Activated T-cell treated with anti-CD3 and anti-CD28 coated beads, Interleukin-2, amount 50 U/mL, for 4 hours (primary cell): ENCODE measurements around the gene PERM1. TPM values are rescaled to one million over a fixed set of nuclear protein-coding genes. Genes with fewer than 3 reads are reported as not detected.

Experiments used
- ATAC-seq, 2 donors: fragments of 200-7000 bp; cut with Tn5 transposase; one replicate each; pipeline ENCODE4 v1.10.0; 2021
- DNase-seq: peaks from one replicate; pipeline ENCODE4 v3.0.0-alpha.2; 2020
- H3K27me3 Mint-ChIP-seq: one replicate; pipeline ENCODE4 v1.8.0; 2021; ENCODE audit warnings: low read depth, mixed read lengths
- H3K36me3 Mint-ChIP-seq: one replicate; pipeline ENCODE4 v1.8.0; 2022; ENCODE audit warnings: mixed read lengths; ENCODE audit not compliant: insufficient read depth
- H3K4me1 Mint-ChIP-seq: one replicate; pipeline ENCODE4 v1.8.0; 2021; ENCODE audit warnings: low read depth, mixed read lengths
- H3K4me3 Mint-ChIP-seq: one replicate; pipeline ENCODE4 v1.8.0; 2021; ENCODE audit warnings: mild to moderate bottlenecking, moderate library complexity, mixed read lengths
- H3K9me3 Mint-ChIP-seq: one replicate; pipeline ENCODE4 v1.8.0; 2021; ENCODE audit warnings: mixed read lengths
- total RNA-seq, 3 donors: library from RNA; stranded (reverse); gene quantifications; one replicate each; pipeline ENCODE4 v1.2.1, GENCODE V29; 2021

PERM1 gene
- total RNA-seq, 3 donors from 2014 or later, result not detected

DNA sequence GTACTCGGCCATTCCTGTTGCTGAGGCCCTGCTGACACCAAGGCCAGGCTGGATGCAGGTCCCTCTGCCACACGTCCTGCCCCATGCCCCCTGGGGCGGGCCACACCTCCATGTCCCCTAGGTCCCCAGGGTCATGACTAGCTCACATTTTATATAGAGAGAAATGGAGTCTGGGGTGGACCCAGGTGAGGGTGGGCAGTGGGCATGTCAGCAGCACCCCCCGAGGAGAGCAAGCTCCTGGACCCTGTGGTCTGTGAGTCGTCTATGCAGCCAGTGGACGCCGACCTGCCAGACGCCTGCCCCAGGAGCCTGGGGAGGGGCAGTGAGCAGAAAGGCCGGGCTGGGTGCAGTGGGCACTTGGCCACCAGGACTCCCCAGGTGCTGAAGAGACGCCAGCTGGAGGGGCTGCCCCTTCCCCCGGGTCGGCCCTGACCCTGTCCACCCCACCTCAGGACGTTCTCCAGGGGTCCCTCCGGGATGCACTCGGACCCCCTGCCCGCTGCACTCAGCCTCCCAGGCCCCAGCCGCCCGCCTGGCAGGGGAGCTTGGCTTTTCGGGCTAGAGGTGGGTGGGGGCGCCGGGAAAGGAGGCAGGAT lies 42.3 kb downstream of the PERM1 start:
- peaks cover 45% of the 10 kb centered on the region for H3K27me3 Mint-ChIP-seq
- H3K4me1 Mint-ChIP-seq, result peaks cover 10% of the 10 kb centered on the region
- ATAC-seq (no peak), DNase-seq (no peak)
- H3K36me3 Mint-ChIP-seq, result peaks cover 3% of the 10 kb centered on the region
- no peaks in the 10 kb centered on the region for H3K9me3 Mint-ChIP-seq
- no peak overlapping the region for H3K4me3 Mint-ChIP-seq

DNA sequence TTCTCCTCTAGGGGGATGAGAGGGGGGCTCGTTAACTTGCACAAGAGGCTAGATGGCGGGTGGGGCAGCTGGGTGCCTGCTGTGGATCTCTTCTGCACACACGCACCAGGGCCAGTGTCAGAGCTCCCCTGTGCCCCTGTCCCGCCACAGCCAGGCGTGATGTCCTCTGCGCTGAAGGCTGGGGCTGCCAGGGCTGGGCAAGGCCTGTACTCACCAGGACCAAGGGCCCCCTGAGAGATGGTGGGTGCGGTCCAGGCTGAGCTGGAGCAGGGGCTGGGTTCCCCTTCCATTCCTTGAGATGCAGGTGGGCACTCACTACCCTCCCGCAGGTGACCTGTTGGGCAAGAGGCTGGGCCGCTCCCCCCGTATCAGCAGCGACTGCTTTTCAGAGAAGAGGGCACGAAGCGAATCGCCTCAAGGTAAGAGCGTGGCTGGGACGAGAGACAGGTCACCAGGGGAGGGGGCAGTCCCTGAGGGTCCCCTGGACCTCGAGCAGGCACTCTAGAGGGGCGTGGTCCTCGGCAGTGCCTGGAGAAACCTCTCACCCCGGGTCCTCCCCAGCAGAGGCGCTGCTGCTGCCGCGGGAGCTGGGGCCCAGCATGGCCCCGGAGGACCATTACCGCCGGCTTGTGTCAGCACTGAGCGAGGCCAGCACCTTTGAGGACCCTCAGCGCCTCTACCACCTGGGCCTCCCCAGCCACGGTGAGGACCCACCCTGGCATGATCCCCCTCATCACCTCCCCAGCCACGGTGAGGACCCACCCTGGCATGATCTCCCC lies 43.0 kb downstream of the PERM1 start:
- DNase-seq (no peak), ATAC-seq (no peak)
- Mint-ChIP-seq H3K27me3 (peaks cover 45% of the 10 kb centered on the region), H3K9me3 (no peaks in the 10 kb centered on the region), H3K36me3 (no peaks in the 10 kb centered on the region), H3K4me1 (peaks cover 10% of the 10 kb centered on the region), H3K4me3 (no peak overlapping the region)

DNA sequence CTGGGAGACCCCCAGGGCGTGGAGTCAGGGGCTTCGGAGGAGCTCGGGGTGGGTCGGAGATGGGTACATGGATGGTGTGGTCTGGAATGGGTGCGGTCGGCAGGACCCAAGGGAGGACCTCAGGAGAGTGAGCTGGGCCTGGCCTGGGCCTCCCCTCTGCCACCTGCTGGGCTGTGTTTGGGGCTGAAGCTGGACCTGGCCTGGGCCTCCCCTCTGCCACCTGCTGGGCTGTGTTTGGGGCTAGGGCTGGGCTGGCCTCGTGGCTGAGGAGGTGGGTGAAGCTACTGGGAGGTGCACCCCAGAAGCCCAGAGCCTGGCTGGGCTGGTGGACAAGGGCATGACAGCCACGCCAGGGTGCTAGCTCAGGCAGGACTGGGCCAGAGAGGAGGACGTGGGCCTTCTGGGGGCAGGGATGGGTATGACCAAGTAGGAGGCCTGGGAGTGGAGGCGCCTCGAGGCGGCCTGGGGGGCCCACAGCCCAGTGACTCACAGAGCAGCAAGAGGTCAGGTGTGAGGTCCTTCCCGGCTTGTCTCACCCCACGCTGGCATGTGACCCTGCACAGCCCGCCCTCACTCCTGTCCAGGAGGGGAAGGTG lies 43.7 kb downstream of the PERM1 start:
- Mint-ChIP-seq H3K9me3 (no peaks in the 10 kb centered on the region), H3K4me1 (peaks cover 10% of the 10 kb centered on the region), H3K36me3 (no peaks in the 10 kb centered on the region), H3K4me3 (no peak overlapping the region), H3K27me3 (peaks cover 50% of the 10 kb centered on the region)
- no peak for ATAC-seq
- no peak for DNase-seq

DNA sequence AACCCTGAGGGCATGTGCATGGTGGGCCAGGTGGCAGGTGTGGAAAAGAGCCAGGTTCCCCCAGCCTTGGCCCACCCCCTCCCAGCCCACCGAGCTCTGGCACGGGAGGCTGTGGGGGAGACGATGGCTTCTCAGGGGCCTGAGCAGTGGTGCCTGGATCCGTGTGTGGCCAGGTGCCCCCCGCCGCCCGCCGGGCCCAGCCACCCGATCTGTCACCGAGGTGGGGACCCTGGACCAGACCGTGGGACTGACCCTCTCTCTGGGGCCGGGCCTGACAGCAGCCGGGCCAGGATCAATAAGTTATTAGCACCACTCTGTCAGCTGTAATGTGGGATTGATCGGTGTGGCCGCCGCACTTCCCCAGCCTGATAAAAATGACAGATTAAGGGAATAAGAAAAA lies 44.4 kb downstream of the PERM1 start:
- no peaks in the 10 kb centered on the region for H3K36me3 Mint-ChIP-seq
- no peak overlapping the region for H3K4me3 Mint-ChIP-seq
- H3K27me3 Mint-ChIP-seq, result peaks cover 52% of the 10 kb centered on the region
- DNase-seq, result no peak
- H3K4me1 Mint-ChIP-seq, result peaks cover 10% of the 10 kb centered on the region
- no peak for ATAC-seq
- no peaks in the 10 kb centered on the region for H3K9me3 Mint-ChIP-seq

DNA sequence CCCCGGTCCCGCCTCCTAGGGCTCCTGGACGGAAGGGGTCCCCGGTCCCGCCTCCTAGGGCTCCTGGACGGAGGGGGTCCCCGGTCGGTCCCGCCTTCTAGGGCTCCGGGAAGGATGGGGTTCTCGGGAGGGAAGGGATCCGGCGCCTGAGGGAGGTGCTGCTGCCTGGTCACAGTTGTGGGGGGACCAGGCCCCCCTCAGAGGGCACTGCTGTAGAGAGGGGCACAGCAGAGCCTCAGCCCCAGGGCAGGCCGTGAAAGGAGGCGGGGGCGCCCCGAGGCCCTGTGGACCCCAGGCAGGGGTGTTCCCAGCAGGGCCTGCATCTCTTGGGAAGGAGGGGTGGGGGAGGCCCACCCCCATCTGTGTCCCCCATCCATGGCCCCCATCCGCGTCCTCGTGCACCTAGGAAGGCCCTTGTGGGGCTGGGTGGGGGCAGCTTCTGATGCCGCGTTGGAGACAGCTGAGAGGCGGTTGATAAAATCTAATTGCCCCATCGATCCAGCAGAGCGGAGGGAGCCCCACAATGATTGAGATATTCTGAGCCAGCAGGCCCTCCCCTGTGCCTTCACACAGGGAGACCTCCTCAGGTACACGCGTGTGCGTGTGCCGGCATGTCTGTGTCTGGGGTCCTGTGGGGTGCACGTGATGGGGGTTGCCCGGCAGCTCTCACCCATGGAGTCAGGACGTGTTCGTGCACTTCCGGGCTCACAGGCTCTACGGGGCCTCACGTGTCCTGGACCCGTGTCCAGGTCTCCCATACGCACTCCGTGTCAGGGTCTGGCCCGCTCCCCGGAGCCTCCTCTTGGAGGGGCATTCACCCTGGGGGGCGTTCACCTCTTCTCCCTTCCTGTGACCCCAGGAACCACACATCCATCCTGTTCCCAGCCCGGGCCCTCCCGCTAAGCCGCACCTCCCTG lies 45.3 kb downstream of the PERM1 start:
- ATAC-seq, result no peak
- H3K4me1 Mint-ChIP-seq, result peaks cover 10% of the 10 kb centered on the region
- H3K36me3 Mint-ChIP-seq, result no peaks in the 10 kb centered on the region
- no peak overlapping the region for H3K4me3 Mint-ChIP-seq
- no peaks in the 10 kb centered on the region for H3K9me3 Mint-ChIP-seq
- H3K27me3 Mint-ChIP-seq, result peaks cover 52% of the 10 kb centered on the region
- no peak for DNase-seq

DNA sequence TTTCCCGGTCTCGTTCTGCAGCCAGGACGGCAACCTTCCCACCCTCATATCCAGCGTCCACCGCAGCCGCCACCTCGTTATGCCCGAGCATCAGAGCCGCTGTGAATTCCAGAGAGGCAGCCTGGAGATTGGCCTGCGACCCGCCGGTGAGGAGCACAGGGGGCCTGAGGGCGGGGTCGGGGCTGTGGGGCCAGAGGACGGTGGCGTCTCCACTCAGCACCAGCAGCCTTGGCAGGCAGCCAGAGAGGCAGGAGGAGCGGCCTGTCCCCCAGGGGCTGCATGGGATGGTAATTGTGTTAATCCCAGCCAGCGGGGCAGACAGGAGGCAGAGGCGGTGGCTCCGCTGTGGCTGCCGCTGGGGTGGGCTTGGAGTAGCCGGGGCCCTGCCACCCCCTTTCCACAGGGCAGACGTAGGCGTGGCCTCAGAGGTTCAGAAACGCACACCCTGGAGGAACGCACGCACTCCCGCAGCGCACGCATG lies 46.1 kb downstream of the PERM1 start:
- Mint-ChIP-seq H3K9me3 (no peaks in the 10 kb centered on the region), H3K36me3 (no peaks in the 10 kb centered on the region), H3K4me3 (no peak overlapping the region), H3K27me3 (peaks cover 52% of the 10 kb centered on the region), H3K4me1 (peaks cover 7% of the 10 kb centered on the region)
- ATAC-seq (no peak), DNase-seq (no peak)

DNA sequence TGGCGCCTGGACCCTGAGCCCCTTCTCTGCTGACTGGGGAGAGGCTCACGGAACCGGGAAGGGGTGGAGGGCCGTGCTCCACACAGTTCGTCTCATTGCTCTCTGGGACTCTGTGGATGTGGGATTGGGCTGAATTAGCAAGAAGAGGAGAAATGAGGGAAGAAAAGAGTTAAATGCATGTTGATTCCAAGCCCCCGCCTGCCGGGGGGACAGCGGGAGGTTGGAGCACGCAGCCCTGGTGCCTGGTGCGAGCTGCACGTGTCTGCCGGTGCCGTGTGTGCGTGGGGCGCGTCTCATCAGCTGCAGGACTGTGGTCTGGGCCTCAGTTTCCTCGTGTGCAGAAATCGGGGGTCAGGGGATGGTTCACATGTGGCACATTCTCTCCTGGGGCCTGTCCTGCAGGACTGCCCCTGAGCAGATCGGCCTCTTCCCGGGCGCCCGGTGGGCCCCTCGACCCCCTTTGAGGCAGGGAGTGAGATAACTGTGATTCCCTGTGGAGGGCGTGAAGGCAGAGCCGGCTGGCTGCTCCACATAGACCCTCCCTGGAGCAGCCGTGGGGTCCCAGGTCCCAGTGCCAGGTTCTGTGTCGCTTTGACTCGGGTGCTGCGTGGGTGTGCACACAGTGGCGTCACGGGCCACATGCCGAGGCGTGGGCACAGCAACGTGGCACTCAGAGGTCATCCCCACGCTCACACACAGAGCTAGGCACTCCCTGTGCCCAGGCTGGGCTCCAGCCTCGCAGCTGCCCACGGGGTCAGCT lies 46.7 kb downstream of the PERM1 start:
- Mint-ChIP-seq H3K9me3 (no peaks in the 10 kb centered on the region), H3K4me1 (peaks cover 7% of the 10 kb centered on the region), H3K27me3 (peaks cover 49% of the 10 kb centered on the region), H3K4me3 (no peak overlapping the region), H3K36me3 (no peaks in the 10 kb centered on the region)
- ATAC-seq (no peak), DNase-seq (no peak)

DNA sequence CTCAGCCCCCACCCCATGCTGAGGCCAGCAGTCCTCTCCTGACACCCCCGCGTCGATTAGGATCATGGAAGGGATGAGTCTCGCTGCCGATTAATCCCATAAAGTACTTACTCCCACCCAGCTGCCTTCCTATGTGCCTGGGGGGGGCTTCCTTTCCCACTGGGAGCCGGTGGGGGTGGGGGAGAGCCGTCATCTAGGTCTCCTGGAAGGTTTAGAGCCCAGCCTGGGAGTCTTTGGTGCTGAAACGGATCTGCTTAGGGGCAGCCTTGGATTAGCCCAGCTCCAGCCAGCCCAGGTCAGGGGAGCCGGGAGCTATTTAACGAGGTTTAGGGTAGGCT lies 48.3 kb downstream of the PERM1 start:
- Mint-ChIP-seq H3K4me1 (peaks cover 5% of the 10 kb centered on the region), H3K27me3 (peaks cover 47% of the 10 kb centered on the region)

DNA sequence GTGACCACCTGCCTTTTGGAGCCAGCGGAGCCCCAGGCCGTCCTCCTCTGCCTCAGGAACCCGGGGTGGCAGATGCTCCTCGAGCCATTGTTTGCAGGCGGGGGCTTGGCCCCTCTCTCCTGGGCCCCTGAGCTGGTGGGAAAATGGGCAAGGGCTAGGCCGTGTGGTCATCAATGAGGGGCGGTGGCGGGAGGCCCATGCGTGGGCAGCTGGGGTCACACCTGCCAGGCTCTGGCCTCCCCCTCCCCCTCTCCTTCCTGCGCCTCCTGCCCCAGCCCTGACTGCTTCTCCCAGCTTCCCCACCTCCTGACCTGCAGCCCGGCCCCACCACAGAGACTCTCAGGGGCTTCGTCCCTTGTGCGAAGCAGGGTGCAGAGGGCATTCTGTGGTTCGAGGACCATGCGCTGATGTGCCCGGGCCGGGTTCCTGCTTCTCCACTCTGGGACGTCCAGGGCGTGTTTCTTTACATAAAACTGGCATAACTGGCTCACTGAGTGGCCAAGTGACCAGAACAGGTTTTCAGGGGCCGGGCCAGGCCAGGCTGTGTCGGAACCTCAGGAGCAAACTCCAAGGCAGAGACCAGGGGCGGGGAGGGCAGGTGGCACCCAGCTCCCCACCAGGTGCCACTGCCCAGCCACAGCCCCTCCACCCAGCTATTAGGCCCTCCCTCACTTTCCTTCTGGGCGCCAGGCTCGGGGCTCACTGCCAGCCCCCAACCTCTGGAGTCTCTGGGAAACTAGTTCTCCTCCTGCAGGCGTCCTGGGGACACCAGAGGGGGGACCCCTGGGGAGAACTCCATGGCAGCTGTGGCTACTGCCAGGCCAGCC lies 48.9 kb downstream of the PERM1 start:
- Mint-ChIP-seq H3K27me3 (peaks cover 43% of the 10 kb centered on the region), H3K9me3 (no peaks in the 10 kb centered on the region), H3K4me3 (no peak overlapping the region), H3K4me1 (peaks cover 5% of the 10 kb centered on the region), H3K36me3 (no peaks in the 10 kb centered on the region)
- DNase-seq (no peak), ATAC-seq (no peak)

More for the DNA sequence above, 48.3 kb downstream of the PERM1 start:
- no peak for ATAC-seq
- H3K9me3 Mint-ChIP-seq, result no peaks in the 10 kb centered on the region
- no peak overlapping the region for H3K4me3 Mint-ChIP-seq
- DNase-seq, result no peak
- no peaks in the 10 kb centered on the region for H3K36me3 Mint-ChIP-seq

DNA sequence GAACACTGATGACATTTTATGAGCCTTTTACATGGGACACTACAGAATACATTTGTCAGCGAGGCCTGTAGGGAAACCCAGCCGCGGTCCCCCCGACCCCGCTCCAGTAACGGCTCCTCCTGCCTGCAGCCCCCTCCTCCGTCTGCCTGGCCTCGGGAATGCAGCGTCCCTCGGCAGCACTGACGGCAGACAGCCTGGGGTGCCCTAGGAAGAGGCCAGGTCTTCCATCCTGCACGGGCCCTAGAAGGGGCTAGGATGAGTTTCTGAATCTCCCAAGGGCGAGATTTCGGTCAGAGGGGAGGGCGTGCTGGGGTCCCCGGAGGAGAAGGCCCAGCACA lies 49.8 kb downstream of the PERM1 start:
- H3K36me3 Mint-ChIP-seq, result no peaks in the 10 kb centered on the region
- no peak for ATAC-seq
- no peaks in the 10 kb centered on the region for H3K9me3 Mint-ChIP-seq
- peaks cover 45% of the 10 kb centered on the region for H3K27me3 Mint-ChIP-seq
- no peak for DNase-seq
- H3K4me1 Mint-ChIP-seq, result peaks cover 5% of the 10 kb centered on the region
- no peak overlapping the region for H3K4me3 Mint-ChIP-seq

DNA sequence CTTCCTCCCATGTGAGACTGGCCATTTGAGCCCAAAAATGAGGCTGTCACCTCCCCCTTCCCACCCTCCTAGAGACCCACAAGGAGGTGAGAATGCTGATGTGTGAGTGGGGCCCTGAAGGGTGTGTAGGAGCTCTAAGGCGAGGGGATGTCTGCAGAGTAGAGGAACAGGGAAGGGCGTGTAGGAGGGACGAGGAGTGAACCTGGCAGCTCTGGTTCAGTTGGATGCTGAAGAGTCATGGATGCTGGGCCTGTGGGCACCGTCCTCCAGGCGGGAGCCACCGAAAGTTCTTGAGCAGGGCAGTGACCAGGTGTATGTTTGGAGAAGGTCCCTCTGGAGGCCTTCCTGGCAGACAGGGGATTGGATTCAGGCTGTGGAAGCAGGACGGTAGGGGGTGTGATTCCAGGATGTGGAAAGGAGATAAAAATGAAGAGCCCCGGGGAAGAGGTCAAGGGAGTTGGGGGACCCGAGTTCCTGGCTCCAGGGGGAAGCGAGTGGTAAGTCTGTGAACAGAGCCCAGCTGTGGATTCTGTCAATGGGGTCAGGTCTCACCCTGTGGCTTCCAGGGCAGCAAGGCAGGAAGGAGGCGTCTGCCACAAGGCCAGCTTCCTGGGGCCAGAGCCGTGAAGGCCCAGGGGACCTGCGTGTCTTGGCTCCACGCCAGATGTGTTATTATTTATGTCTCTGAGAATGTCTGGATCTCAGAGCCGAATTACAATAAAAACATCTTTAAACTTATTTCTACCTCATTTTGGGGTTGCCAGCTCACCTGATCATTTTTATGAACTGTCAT lies 50.3 kb downstream of the PERM1 start:
- H3K36me3 Mint-ChIP-seq, result no peaks in the 10 kb centered on the region
- DNase-seq, result no peak
- no peaks in the 10 kb centered on the region for H3K9me3 Mint-ChIP-seq
- peaks cover 44% of the 10 kb centered on the region for H3K27me3 Mint-ChIP-seq
- no peak for ATAC-seq
- H3K4me3 Mint-ChIP-seq, result no peak overlapping the region
- peaks cover 5% of the 10 kb centered on the region for H3K4me1 Mint-ChIP-seq

DNA sequence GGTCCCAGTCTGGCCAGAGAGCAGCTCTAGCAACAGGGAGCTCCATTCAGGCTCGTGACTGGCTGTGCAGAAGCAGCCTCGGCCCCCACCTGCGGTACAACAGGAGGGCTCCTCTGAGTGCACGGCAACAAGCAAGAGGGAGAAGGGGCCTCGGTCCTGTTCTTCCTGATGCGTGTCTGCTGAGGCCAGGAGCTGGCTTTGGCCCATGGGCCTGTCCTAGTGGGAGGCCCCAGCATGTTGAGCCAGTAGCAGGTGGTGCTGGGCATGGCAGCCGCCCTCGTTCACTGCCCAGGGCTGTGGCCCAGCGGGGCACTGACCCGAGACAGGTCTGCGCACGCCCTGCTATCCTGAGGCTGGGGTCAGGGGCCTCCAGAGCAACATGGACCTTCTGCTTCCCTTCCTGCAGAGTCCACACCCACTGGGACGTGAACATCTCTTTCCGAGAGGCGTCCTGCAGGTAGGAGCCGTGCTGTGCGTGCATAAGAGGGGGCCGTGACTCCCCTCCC lies 51.2 kb downstream of the PERM1 start:
- ATAC-seq, result no peak
- Mint-ChIP-seq H3K27me3 (peaks cover 52% of the 10 kb centered on the region), H3K4me1 (peaks cover 8% of the 10 kb centered on the region), H3K9me3 (no peaks in the 10 kb centered on the region), H3K36me3 (no peaks in the 10 kb centered on the region), H3K4me3 (no peak overlapping the region)
- DNase-seq, result no peak
